IMR-90 (cell line): ENCODE results near the gene AADAC. TPM values are rescaled to one million over a fixed set of nuclear protein-coding genes. Genes with fewer than 3 reads are reported as not detected.

Experiments
- ATAC-seq: fragments of 200-7000 bp; cut with Tn5 transposase; 2 replicates; pipeline ENCODE4 v1.9.1; 2020; ENCODE audit warnings: low read depth, mild to moderate bottlenecking, moderate library complexity
- BruUV-seq: library from RNA; stranded (reverse); fragments of 400-500 nt; replicated peaks from 2 replicates; lab custom pipeline; 2021; lab: Mats Ljungman, UMichigan
- CTCF ChIA-PET: fragments of 300-600 bp; formaldehyde crosslinking; extraction: SDS; loops from one replicate; lab custom pipeline; 2021; ENCODE audit warnings: antibody characterized with exemption; lab: Yijun Ruan, JAX
- POLR2A ChIA-PET: fragments of 300-600 bp; sonication (Branson Sonifier 250); formaldehyde crosslinking; loops from one replicate; lab custom pipeline; 2022; ENCODE audit warnings: antibody characterized with exemption; ENCODE audit not compliant: unreplicated experiment; lab: Charles Lee
- DNase-seq: peaks from one replicate; pipeline ENCODE4 v3.0.0; 2013
- H2AFZ ChIP-seq: replicated peaks from 2 replicates; pipeline ENCODE3; 2013; ENCODE audit warnings: low read length, mild to moderate bottlenecking; ENCODE audit not compliant: poor library complexity
- H2AK5ac ChIP-seq: 2 replicates; pipeline ENCODE4 v1.6.1; 2013; ENCODE audit warnings: low read depth, low read length, inconsistent platforms
- H2AK9ac ChIP-seq: replicated peaks from 2 replicates; pipeline ENCODE3; 2013; ENCODE audit warnings: mild to moderate bottlenecking, low read depth, low read length, moderate library complexity; ENCODE audit not compliant: poor library complexity
- H2BK120ac ChIP-seq: 2 replicates; pipeline ENCODE4 v1.6.1; 2013; ENCODE audit warnings: low read depth, low read length, inconsistent platforms
- H2BK15ac ChIP-seq: 3 replicates; pipeline ENCODE4 v1.6.1; 2013; ENCODE audit warnings: low read depth, low read length, inconsistent platforms
- H2BK20ac ChIP-seq: 2 replicates; pipeline ENCODE4 v1.6.1; 2013; ENCODE audit warnings: low read depth, mild to moderate bottlenecking, inconsistent platforms, low read length, moderate library complexity
- H2BK5ac ChIP-seq: 2 replicates; pipeline ENCODE4 v1.6.1; 2013; ENCODE audit warnings: mild to moderate bottlenecking, low read depth, low read length, inconsistent platforms; ENCODE audit not compliant: poor library complexity, severe bottlenecking
- H3K14ac ChIP-seq: replicated peaks from 2 replicates; pipeline ENCODE4 v1.6.1; 2013; ENCODE audit warnings: low read depth, low read length, inconsistent platforms
- H3K18ac ChIP-seq: 2 replicates; pipeline ENCODE4 v1.6.1; 2013; ENCODE audit warnings: low read depth, low read length, control low read depth
- H3K23ac ChIP-seq: 2 replicates; pipeline ENCODE4 v1.6.1; 2013; ENCODE audit warnings: low read depth, low read length, inconsistent platforms
- H3K27ac ChIP-seq: 2 replicates; pipeline ENCODE4 v1.5.1; 2013; ENCODE audit warnings: mild to moderate bottlenecking, control low read depth, low read length; ENCODE audit not compliant: insufficient read depth
- H3K27me3 ChIP-seq: 2 replicates; pipeline ENCODE4 v1.6.1; 2013; ENCODE audit warnings: low read length; ENCODE audit not compliant: control insufficient read depth, insufficient read depth
- H3K36me3 ChIP-seq: 2 replicates; pipeline ENCODE4 v1.6.1; 2013; ENCODE audit warnings: low read length, mixed read lengths; ENCODE audit not compliant: control insufficient read depth, insufficient read depth
- H3K4ac ChIP-seq: 2 replicates; pipeline ENCODE4 v1.6.1; 2013; ENCODE audit warnings: low read depth, low read length, inconsistent platforms
- H3K4me1 ChIP-seq: 2 replicates; pipeline ENCODE4 v1.6.1; 2013; ENCODE audit warnings: low read length, mixed read lengths; ENCODE audit not compliant: control insufficient read depth, insufficient read depth
- H3K4me2 ChIP-seq: 2 replicates; pipeline ENCODE4 v1.6.1; 2013; ENCODE audit warnings: low read depth, mild to moderate bottlenecking, control low read depth, low read length, moderate library complexity
- H3K4me3 ChIP-seq: 2 replicates; pipeline ENCODE4 v1.5.1; 2013; ENCODE audit warnings: low read depth, mild to moderate bottlenecking, control low read depth, low read length, moderate library complexity; ENCODE audit not compliant: insufficient read depth
- H3K56ac ChIP-seq: 2 replicates; pipeline ENCODE4 v1.6.1; 2013; ENCODE audit warnings: low read length, inconsistent platforms; ENCODE audit not compliant: insufficient read depth; ENCODE audit errors: extremely low read depth
- H3K79me1 ChIP-seq, 2 experiments: 2 replicates each; pipeline ENCODE4 v1.6.1; 2013; ENCODE audit warnings: low read length in 2 of 2, inconsistent platforms in 1 of 2, low read depth in 1 of 2
- H3K9ac ChIP-seq: 2 replicates; pipeline ENCODE4 v1.6.1; 2013; ENCODE audit warnings: low read depth, low read length, control low read depth
- H3K9me1 ChIP-seq: 2 replicates; pipeline ENCODE4 v1.6.1; 2013; ENCODE audit warnings: low read length, inconsistent platforms; ENCODE audit not compliant: insufficient read depth
- H3K9me3 ChIP-seq: 2 replicates; pipeline ENCODE4 v1.6.1; 2013; ENCODE audit warnings: low read length; ENCODE audit not compliant: control insufficient read depth, insufficient read depth
- H4K20me1 ChIP-seq: 2 replicates; pipeline ENCODE4 v1.6.1; 2013; ENCODE audit warnings: low read length, inconsistent platforms; ENCODE audit not compliant: insufficient read depth
- H4K5ac ChIP-seq: 2 replicates; pipeline ENCODE4 v1.6.1; 2013; ENCODE audit warnings: mild to moderate bottlenecking, low read depth, low read length, control low read depth
- H4K8ac ChIP-seq, 2 experiments: 2 replicates each; pipeline ENCODE4 v1.6.1; 2013; ENCODE audit warnings: low read depth in 2 of 2, low read length in 2 of 2, control low read depth in 1 of 2, inconsistent platforms in 1 of 2
- H4K91ac ChIP-seq: 2 replicates; pipeline ENCODE4 v1.6.1; 2013; ENCODE audit warnings: low read depth, low read length, inconsistent platforms; ENCODE audit not compliant: insufficient read depth
- CTCF ChIP-seq: conservative IDR thresholded peaks from 2 replicates; pipeline ENCODE4 v1.5.1; 2012; ENCODE audit warnings: mild to moderate bottlenecking, low read depth, low read length, improper control_type of control experiment
- FOS ChIP-seq: fragments of 150-350 bp; IDR thresholded peaks from 2 replicates; pipeline ENCODE4 v1.6.1; 2016; ENCODE audit warnings: low read depth, low read length
- RFX5 ChIP-seq: IDR thresholded peaks from 2 replicates; pipeline ENCODE4 v1.8.0; 2012; ENCODE audit warnings: low read depth, mild to moderate bottlenecking, low read length, moderate library complexity
- dilution Hi-C: fragments of 300-500 bp; cut with HindIII; formaldehyde crosslinking; loops from one replicate; pipeline ENCODE4 v1.14.3; 2018; ENCODE audit warnings: low sequenced_read_pairs; ENCODE audit not compliant: unreplicated experiment
- in situ Hi-C: fragments of 300-500 bp; cut with MboI; formaldehyde crosslinking; loops from 3 replicates; pipeline ENCODE4 v1.14.3; 2019; ENCODE audit warnings: low sequenced_read_pairs, inconsistent platforms, mixed read lengths
- intact Hi-C: fragments of 100-400 bp; cut with micrococcal nuclease; formaldehyde crosslinking; loops from 2 replicates; pipeline ENCODE4 v1.10.0; 2022
- polyA plus RNA-seq, 3 experiments: library from polyadenylated mRNA; depleted of rRNA; stranded (reverse); fragments of >200 nt; gene quantifications; 2 replicates each; pipeline ENCODE4 v1.2.3, GENCODE V29; 2012; ENCODE audit warnings: low replicate concordance in 1 of 3
- total RNA-seq: library from RNA; depleted of rRNA; stranded (reverse); fragments of >200 nt; gene quantifications from 2 replicates; pipeline ENCODE4 v1.2.3, GENCODE V29; 2012

AADAC gene
- total and polyA plus RNA-seq, 2 of the 4 experiments (the other 2 are of a cell fraction): not detected

GRCh38 chr3:151774910-151775309, 39.0 kb upstream of the AADAC start:
- H3K14ac ChIP-seq: no peak overlapping the region
- no peaks in the 10 kb centered on the region for H4K20me1 ChIP-seq
- H2AK9ac ChIP-seq: no peak overlapping the region
- H3K27me3 ChIP-seq: no peaks in the 10 kb centered on the region
- ATAC-seq (no peak), DNase-seq (no peak)
- H3K79me1 ChIP-seq: no peaks in the 10 kb centered on the region
- no peak overlapping the region for H3K4me3 ChIP-seq
- ChIA-PET POLR2A (no interaction called here), CTCF (no interaction called here)
- no peak overlapping the region for H2BK5ac ChIP-seq
- no peak overlapping the region for H3K27ac ChIP-seq
- H3K4me2 ChIP-seq: no peak overlapping the region
- H2AFZ ChIP-seq: no peak overlapping the region
- no peak overlapping the region for H2BK120ac ChIP-seq
- dilution Hi-C loops: no loop called here
- H4K5ac ChIP-seq: no peak overlapping the region
- H3K4me1 ChIP-seq: no peaks in the 10 kb centered on the region
- no peak overlapping the region for H3K9ac ChIP-seq
- H3K9me3 ChIP-seq: no peaks in the 10 kb centered on the region
- H3K36me3 ChIP-seq: no peaks in the 10 kb centered on the region
- in situ Hi-C loops: no loop called here
- TF ChIP-seq RFX5: no peak
- TF ChIP-seq FOS: no peak
- TF ChIP-seq CTCF: no peak
- H4K8ac ChIP-seq: no peak overlapping the region
- H3K56ac ChIP-seq: no peak overlapping the region
- H3K4ac ChIP-seq: no peak overlapping the region
- H3K18ac ChIP-seq: no peak overlapping the region
- intact Hi-C loops: no loop called here
- no TSS peak for BruUV-seq
- no peak overlapping the region for H2AK5ac ChIP-seq
- H3K9me1 ChIP-seq: no peaks in the 10 kb centered on the region
- no peak overlapping the region for H2BK20ac ChIP-seq
- H3K23ac ChIP-seq: no peak overlapping the region
- H4K91ac ChIP-seq: no peak overlapping the region
- H2BK15ac ChIP-seq: no peak overlapping the region
